ENCODE results near the gene ADAT3.

DNA sequence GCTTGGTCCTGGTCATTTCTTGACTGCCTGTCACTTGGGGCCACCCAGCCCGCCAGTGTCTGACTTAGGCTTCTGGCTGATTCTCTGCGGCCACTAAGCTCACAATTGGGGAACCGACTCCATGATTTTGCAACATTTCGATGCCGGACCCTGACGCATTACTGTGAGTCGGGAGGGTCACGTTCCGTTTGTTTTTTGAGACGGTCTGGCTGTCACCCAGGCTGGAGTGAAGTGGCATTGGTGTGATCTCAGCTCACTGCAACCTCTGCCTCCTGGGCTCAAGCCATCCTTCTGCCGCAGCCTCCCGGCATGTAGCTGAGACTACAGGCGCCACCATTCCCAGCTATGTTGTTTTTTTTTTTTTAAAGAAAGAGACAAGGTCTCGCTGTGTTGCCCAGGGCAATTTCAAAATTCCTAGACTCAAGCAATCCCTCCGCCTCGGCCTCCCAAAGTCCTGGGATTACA is 3.2 kb upstream of the ADAT3 start:
- TF ChIP-seq, protein P1, sequence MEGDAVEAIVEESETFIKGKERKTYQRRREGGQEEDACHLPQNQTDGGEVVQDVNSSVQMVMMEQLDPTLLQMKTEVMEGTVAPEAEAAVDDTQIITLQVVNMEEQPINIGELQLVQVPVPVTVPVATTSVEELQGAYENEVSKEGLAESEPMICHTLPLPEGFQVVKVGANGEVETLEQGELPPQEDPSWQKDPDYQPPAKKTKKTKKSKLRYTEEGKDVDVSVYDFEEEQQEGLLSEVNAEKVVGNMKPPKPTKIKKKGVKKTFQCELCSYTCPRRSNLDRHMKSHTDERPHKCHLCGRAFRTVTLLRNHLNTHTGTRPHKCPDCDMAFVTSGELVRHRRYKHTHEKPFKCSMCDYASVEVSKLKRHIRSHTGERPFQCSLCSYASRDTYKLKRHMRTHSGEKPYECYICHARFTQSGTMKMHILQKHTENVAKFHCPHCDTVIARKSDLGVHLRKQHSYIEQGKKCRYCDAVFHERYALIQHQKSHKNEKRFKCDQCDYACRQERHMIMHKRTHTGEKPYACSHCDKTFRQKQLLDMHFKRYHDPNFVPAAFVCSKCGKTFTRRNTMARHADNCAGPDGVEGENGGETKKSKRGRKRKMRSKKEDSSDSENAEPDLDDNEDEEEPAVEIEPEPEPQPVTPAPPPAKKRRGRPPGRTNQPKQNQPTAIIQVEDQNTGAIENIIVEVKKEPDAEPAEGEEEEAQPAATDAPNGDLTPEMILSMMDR (IDR thresholded peaks at IDR 0.05; ENCODE audit: borderline replicate concordance, extremely low read depth, low read length, poor library complexity, severe bottlenecking) = no peak
- TF ChIP-seq EZH2 (IDR thresholded peaks at IDR 0.05; ENCODE audit: borderline replicate concordance, low read depth, low read length, severe bottlenecking) = no peak
